GM12878 (cell line): ENCODE data around the gene PROSER2.

Source experiments
- CBX3 ChIP-seq: fragments of 200-600 bp; sonication (generic); IDR thresholded peaks from 2 replicates; pipeline ENCODE4 v1.6.1; 2016; ENCODE audit warnings: low read depth, borderline replicate concordance
- CBX5 ChIP-seq: sonication (generic); IDR thresholded peaks from 2 replicates; pipeline ENCODE4 v1.6.1; 2016; ENCODE audit warnings: low read depth, moderate library complexity, mild to moderate bottlenecking, inconsistent platforms
- CREB1 ChIP-seq: IDR thresholded peaks from 2 replicates; pipeline ENCODE4 v1.6.1; 2012; ENCODE audit warnings: low read depth, mild to moderate bottlenecking, inconsistent platforms
- CREM ChIP-seq: IDR thresholded peaks from 2 replicates; pipeline ENCODE4 v1.6.1; 2014; ENCODE audit warnings: antibody characterized with exemption, low read depth
- ESRRA ChIP-seq: IDR thresholded peaks from 2 replicates; pipeline ENCODE4 v1.6.1; 2012; ENCODE audit warnings: mild to moderate bottlenecking, low read length, improper control_type of control experiment
- POLR2AphosphoS5 ChIP-seq: IDR thresholded peaks from 2 replicates; pipeline ENCODE4 v1.6.1; 2011; ENCODE audit warnings: mild to moderate bottlenecking, low read length, inconsistent platforms
- SPI1 ChIP-seq: IDR thresholded peaks from 2 replicates; pipeline ENCODE4 v1.6.1; 2011; ENCODE audit warnings: low read depth, mild to moderate bottlenecking, low read length, moderate library complexity, borderline replicate concordance; ENCODE audit not compliant: insufficient read depth
- YY1 ChIP-seq: IDR thresholded peaks from 2 replicates; pipeline ENCODE4 v1.6.1; 2011; ENCODE audit warnings: low read depth, mild to moderate bottlenecking, low read length
- ZBTB4 ChIP-seq: fragments of 450-650 bp; formaldehyde crosslinking; IDR thresholded peaks from 2 replicates; pipeline ENCODE4 v1.4.0; 2022; ENCODE audit warnings: mild to moderate bottlenecking, moderate library complexity
- ZNF592 ChIP-seq: fragments of 450-650 bp; IDR thresholded peaks from 2 replicates; pipeline ENCODE4 v1.6.1; 2017; ENCODE audit warnings: mild to moderate bottlenecking, moderate library complexity
- ZSCAN29 ChIP-seq: fragments of 450-650 bp; IDR thresholded peaks from 2 replicates; pipeline ENCODE4 v1.6.1; 2017; ENCODE audit warnings: mild to moderate bottlenecking, moderate library complexity
- TF ChIP-seq, protein P1 (sequence below), 3 experiments: IDR thresholded peaks in 2 of 3; conservative IDR thresholded peaks in 1 of 3; 2 replicates each; pipeline ENCODE4 v1.5.1; 2011; ENCODE audit warnings: low read depth in 3 of 3, low read length in 3 of 3, mild to moderate bottlenecking in 3 of 3, control low read depth in 2 of 3, moderate library complexity in 2 of 3, inconsistent platforms in 1 of 3, mixed read lengths in 1 of 3; ENCODE audit not compliant: control insufficient read depth in 2 of 3, insufficient read depth in 1 of 3; ENCODE audit errors: extremely low read depth in 1 of 3

- TF ChIP-seq, protein P1, sequence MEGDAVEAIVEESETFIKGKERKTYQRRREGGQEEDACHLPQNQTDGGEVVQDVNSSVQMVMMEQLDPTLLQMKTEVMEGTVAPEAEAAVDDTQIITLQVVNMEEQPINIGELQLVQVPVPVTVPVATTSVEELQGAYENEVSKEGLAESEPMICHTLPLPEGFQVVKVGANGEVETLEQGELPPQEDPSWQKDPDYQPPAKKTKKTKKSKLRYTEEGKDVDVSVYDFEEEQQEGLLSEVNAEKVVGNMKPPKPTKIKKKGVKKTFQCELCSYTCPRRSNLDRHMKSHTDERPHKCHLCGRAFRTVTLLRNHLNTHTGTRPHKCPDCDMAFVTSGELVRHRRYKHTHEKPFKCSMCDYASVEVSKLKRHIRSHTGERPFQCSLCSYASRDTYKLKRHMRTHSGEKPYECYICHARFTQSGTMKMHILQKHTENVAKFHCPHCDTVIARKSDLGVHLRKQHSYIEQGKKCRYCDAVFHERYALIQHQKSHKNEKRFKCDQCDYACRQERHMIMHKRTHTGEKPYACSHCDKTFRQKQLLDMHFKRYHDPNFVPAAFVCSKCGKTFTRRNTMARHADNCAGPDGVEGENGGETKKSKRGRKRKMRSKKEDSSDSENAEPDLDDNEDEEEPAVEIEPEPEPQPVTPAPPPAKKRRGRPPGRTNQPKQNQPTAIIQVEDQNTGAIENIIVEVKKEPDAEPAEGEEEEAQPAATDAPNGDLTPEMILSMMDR (IDR thresholded peaks at IDR 0.05 in 2 of 3, conservative IDR thresholded peaks at IDR 0.05 in 1 of 3; ENCODE audit: control insufficient read depth in 2 of 3, extremely low read depth in 1 of 3, insufficient read depth in 1 of 3, low read depth in 3 of 3, low read length in 3 of 3) = no peak
- TF ChIP-seq CBX3 (no peak), POLR2AphosphoS5 (no peak), YY1 (no peak), ZSCAN29 (no peak), SPI1 (no peak), CREM (no peak), ESRRA (no peak), CBX5 (no peak), ZNF592 (no peak), CREB1 (no peak), ZBTB4 (CRISPR knock-in tag) (no peak)
These were observed 51.7 kb downstream of the PROSER2 start for GRCh38 chr10:11874568-11875493.
